Gastroesophageal sphincter (tissue), 4 donors: ENCODE results near the gene ATRN. TPM values are rescaled to one million over a fixed set of nuclear protein-coding genes. Genes with fewer than 3 reads are reported as not detected.

Source experiments
- ATAC-seq: fragments of 150-250 bp; one replicate; pipeline ENCODE4 v1.9.1; 2016; ENCODE audit warnings: mild to moderate bottlenecking, moderate library complexity
- H3K27ac ChIP-seq, 4 donors: fragments of 200-600 bp; sonication (generic) in 3 of 4; 1 replicate in 3 of 4; 2 replicates in 1 of 4; pipeline ENCODE4 v1.5.1; 2016 to 2019
- H3K27me3 ChIP-seq: fragments of 200-600 bp; sonication (generic); one replicate; pipeline ENCODE4 v1.5.1; 2019
- H3K36me3 ChIP-seq, 2 donors: fragments of 200-600 bp; sonication (generic); one replicate each; pipeline ENCODE4 v1.5.1; 2019; ENCODE audit warnings: control low read depth in 1 of 2
- H3K4me1 ChIP-seq, 3 donors: fragments of 200-600 bp; sonication (generic); 1 replicate in 2 of 3; 2 replicates in 1 of 3; pipeline ENCODE4 v1.5.1; 2016 to 2019; ENCODE audit warnings: control low read depth in 2 of 3
- H3K4me3 ChIP-seq, 2 donors: fragments of 200-600 bp; sonication (generic); one replicate each; pipeline ENCODE4 v1.5.1; 2019; ENCODE audit warnings: mild to moderate bottlenecking in 1 of 2, moderate library complexity in 1 of 2
- H3K9me3 ChIP-seq, 3 donors: fragments of 200-600 bp; sonication (generic); one replicate each; pipeline ENCODE4 v1.5.1; 2017 to 2019; ENCODE audit warnings: control low read depth in 2 of 3
- EP300 ChIP-seq: sonication (generic); formaldehyde crosslinking; IDR thresholded peaks from one replicate; pipeline ENCODE4 v1.6.1; 2017; ENCODE audit warnings: antibody characterized with exemption, mild to moderate bottlenecking
- POLR2A ChIP-seq, 2 donors: fragments of 450-650 bp; IDR thresholded peaks; one replicate each; pipeline ENCODE4 v1.6.1; 2017; ENCODE audit warnings: antibody characterized with exemption in 2 of 2, mild to moderate bottlenecking in 2 of 2, moderate library complexity in 1 of 2
- POLR2AphosphoS5 ChIP-seq: sonication (generic); formaldehyde crosslinking; IDR thresholded peaks from one replicate; pipeline ENCODE4 v1.6.1; 2017; ENCODE audit warnings: antibody characterized with exemption
- WGBS, 2 donors: methylation state at CpG; one replicate each; pipeline ENCODE4 v1.1.5; 2018; ENCODE audit warnings: low coverage in 1 of 2; 5-methylcytosine and 5-hydroxymethylcytosine counted together
- total RNA-seq, 4 donors: library from RNA; depleted of rRNA; stranded (reverse); fragments of >200 nt; gene quantifications; one replicate each; pipeline ENCODE4 v1.1.0, GENCODE V29; 2016
- TF ChIP-seq, protein P1 (sequence below), 4 experiments: fragments of 200-600 bp in 2 of 4; fragments of 450-650 bp in 2 of 4; sonication (generic) in 1 of 4; IDR thresholded peaks; one replicate each; pipeline ENCODE4 v1.5.1; 2017 to 2019; ENCODE audit warnings: antibody characterized with exemption in 4 of 4, mild to moderate bottlenecking in 2 of 4, moderate library complexity in 2 of 4

The ATRN gene
- total RNA-seq, 4 donors from 2014 or later = 16.7 to 22.2 (median 19.4) TPM

DNA sequence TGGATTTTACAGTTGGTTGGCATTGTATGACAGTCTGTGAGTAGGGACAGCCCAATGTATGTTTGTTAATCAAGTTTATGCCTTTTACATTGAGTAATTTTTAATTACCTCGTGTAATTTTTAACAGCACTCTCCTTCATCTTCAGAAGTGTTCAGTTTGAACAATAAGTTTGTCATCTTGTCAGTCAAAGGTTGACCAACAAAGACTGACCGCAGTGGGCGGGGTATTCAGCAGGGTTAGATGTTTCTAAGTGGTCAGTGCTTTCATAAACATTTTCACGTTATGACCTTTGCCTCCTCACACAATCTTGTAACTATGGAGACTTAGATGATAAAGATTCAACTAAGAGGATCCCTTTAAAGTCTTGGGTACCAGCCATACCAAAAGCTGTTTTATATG lies 151.6 kb downstream of the ATRN start:
- H3K36me3 ChIP-seq = peaks cover 0 to 52% of the 10 kb centered on the region in 2 donors
- 72 to 79% methylated on average over 3 to 4 of the region's 4 CpGs for WGBS, 2 donors
- no peak for ATAC-seq

DNA sequence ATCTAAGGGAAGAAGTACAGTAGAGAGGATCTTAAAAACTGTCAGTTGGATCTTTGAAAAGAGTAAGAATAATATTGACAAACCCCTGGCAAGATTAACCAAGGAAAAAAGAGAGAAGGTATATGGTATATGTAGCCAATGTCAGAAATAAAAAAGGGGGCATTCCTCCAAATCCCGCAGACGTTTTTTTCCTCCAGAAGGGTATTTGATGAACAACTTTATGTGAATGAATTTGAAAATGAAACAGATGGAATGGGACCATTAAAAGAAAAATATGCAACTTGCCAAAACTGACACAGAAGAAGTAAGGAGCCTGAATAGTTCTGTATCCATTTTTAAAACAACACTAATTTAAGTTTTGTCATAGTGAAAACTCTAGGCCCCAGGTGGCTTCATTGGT lies 156.7 kb downstream of the ATRN start:
- Histone ChIP-seq H3K27me3 (no peaks in the 10 kb centered on the region), H3K27ac (no peak overlapping the region), H3K4me1 (no peaks in the 10 kb centered on the region), H3K36me3 (peaks cover 0 to 64% of the 10 kb centered on the region in 2 donors), H3K4me3 (no peak overlapping the region), H3K9me3 (no peaks in the 10 kb centered on the region)
- no peak for ATAC-seq
- TF ChIP-seq POLR2AphosphoS5 = no peak
- TF ChIP-seq EP300 = no peak
- TF ChIP-seq POLR2A (IDR thresholded peaks at IDR 0.05) = no peak
- TF ChIP-seq, protein P1, sequence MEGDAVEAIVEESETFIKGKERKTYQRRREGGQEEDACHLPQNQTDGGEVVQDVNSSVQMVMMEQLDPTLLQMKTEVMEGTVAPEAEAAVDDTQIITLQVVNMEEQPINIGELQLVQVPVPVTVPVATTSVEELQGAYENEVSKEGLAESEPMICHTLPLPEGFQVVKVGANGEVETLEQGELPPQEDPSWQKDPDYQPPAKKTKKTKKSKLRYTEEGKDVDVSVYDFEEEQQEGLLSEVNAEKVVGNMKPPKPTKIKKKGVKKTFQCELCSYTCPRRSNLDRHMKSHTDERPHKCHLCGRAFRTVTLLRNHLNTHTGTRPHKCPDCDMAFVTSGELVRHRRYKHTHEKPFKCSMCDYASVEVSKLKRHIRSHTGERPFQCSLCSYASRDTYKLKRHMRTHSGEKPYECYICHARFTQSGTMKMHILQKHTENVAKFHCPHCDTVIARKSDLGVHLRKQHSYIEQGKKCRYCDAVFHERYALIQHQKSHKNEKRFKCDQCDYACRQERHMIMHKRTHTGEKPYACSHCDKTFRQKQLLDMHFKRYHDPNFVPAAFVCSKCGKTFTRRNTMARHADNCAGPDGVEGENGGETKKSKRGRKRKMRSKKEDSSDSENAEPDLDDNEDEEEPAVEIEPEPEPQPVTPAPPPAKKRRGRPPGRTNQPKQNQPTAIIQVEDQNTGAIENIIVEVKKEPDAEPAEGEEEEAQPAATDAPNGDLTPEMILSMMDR (IDR thresholded peaks at IDR 0.05) = no peak
- WGBS, 2 donors = 75 to 79% methylated on average over 2 of the region's 2 CpGs

More for the DNA sequence above, 151.6 kb downstream of the ATRN start:
- H3K27me3 ChIP-seq = no peaks in the 10 kb centered on the region
- H3K27ac ChIP-seq = no peak overlapping the region
- no peaks in the 10 kb centered on the region for H3K4me1 ChIP-seq
- H3K4me3 ChIP-seq = no peak overlapping the region
- no peaks in the 10 kb centered on the region for H3K9me3 ChIP-seq
- no peak for TF ChIP-seq POLR2AphosphoS5
- TF ChIP-seq, protein P1 (IDR thresholded peaks at IDR 0.05) = no peak
- no peak for TF ChIP-seq POLR2A (IDR thresholded peaks at IDR 0.05)
- no peak for TF ChIP-seq EP300

DNA sequence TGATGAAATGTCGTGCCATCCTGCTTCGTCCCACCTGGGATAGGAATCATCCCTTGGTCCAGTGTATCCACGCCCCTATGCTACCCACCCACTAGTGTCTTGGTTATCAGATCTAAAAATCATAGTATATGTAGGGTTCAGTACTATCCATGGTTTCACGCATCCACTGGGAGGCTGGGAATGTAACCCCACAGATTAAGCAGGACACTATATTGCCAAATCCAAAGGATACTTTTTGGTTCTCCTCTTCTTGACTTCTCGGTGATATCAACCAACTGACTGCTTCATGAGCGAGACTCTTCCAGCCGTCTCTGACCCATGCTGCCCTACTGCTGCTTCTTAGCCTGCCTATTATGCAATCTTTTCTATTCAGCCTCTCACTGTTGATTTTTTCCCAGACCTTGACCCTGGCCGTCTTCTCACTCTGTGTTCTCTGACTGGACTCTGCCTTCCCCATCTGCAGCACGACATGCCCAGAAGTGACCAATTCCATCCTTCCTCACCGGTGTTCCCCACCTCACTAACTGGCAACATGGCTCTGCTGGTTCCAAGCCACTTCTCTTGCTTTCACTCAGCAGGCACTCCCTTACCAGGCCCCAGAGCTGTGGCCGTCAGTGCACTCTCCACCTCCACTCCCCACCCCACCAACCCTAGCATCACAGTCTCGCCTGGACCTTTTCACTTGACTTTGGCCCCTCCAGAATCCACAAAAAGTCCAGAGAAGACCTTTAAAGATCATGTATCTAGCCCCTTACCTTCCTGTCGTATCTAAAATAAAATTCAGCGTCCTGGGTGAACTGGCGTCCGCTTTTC lies 157.9 kb downstream of the ATRN start:
- Histone ChIP-seq H3K27me3 (no peaks in the 10 kb centered on the region), H3K9me3 (no peaks in the 10 kb centered on the region), H3K27ac (no peak overlapping the region), H3K36me3 (peaks cover 0 to 72% of the 10 kb centered on the region in 2 donors), H3K4me1 (no peaks in the 10 kb centered on the region), H3K4me3 (no peak overlapping the region)
- 89 to 90% methylated on average over 15 to 16 of the region's 16 CpGs for WGBS, 2 donors
- ATAC-seq = no peak
- TF ChIP-seq POLR2A (IDR thresholded peaks at IDR 0.05) (no peak), EP300 (no peak), POLR2AphosphoS5 (no peak)
- TF ChIP-seq, protein P1 (IDR thresholded peaks at IDR 0.05) = no peak

DNA sequence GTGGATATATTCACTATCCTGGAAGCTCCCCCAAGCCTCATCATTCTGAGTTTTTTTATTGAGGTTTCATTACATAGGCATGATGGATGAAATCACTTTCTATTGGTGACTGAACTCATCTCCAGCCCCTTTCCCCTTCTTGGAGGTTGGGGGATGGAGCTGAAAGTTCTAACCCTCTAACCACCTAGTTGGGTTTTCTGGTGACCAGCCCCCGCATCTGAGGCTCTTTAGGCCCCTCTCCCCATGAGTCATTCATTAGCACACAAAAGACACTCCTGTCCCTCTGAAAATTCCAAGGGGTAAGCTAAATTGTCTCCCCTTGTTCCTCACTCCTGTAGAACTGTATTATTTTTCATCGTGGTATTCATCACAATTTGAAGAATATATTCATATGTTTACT lies 159.1 kb downstream of the ATRN start:
- 78 to 100% methylated on average over 2 of the region's 2 CpGs for WGBS, 2 donors
- no peak for ATAC-seq
- Histone ChIP-seq H3K27ac (no peak overlapping the region), H3K27me3 (no peaks in the 10 kb centered on the region), H3K4me1 (no peaks in the 10 kb centered on the region), H3K36me3 (peaks cover 0 to 72% of the 10 kb centered on the region in 2 donors), H3K9me3 (no peaks in the 10 kb centered on the region), H3K4me3 (no peak overlapping the region)
- TF ChIP-seq, protein P1 (IDR thresholded peaks at IDR 0.05) = no peak
- TF ChIP-seq POLR2AphosphoS5 (no peak), POLR2A (IDR thresholded peaks at IDR 0.05) (no peak), EP300 (no peak)

DNA sequence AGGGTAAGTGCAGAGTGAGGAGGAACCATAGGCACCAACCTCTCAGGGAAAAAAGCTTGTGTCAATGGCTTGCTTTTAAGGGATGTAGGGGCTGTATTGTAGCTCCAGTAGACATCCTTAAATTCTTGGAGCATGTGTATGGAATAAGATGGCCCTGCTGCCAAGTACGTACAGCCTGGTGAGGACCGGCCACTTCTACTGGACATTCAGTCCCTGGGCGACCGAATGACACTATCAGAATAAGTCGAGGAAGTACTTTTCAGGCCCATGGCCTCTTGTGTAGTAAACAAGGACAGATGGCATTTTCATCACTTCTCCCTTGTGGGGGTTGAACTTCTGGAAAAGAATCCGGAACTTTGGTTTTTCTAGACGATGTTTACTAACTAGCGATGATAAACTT lies 159.6 kb downstream of the ATRN start:
- Histone ChIP-seq H3K9me3 (no peaks in the 10 kb centered on the region), H3K27ac (no peak overlapping the region), H3K27me3 (no peaks in the 10 kb centered on the region), H3K4me1 (no peaks in the 10 kb centered on the region), H3K4me3 (no peak overlapping the region), H3K36me3 (peaks cover 0 to 67% of the 10 kb centered on the region in 2 donors)
- TF ChIP-seq EP300 (no peak), POLR2AphosphoS5 (no peak)
- TF ChIP-seq, protein P1 (IDR thresholded peaks at IDR 0.05) = no peak
- 89 to 95% methylated on average over 4 to 8 of the region's 8 CpGs for WGBS, 2 donors
- no peak for ATAC-seq
